Airway epithelial cell (primary cell): ENCODE results near the gene DDI2. TPM values are rescaled to one million over a fixed set of nuclear protein-coding genes. Genes with fewer than 3 reads are reported as not detected.

Experiments
- total RNA-seq: library from RNA; depleted of rRNA; stranded (reverse); fragments of >200 nt; gene quantifications from 2 replicates; pipeline ENCODE4 v1.2.3, GENCODE V29; 2015

Gene DDI2
- 9.3 and 15.2 TPM in 2 replicates for total RNA-seq

DNA sequence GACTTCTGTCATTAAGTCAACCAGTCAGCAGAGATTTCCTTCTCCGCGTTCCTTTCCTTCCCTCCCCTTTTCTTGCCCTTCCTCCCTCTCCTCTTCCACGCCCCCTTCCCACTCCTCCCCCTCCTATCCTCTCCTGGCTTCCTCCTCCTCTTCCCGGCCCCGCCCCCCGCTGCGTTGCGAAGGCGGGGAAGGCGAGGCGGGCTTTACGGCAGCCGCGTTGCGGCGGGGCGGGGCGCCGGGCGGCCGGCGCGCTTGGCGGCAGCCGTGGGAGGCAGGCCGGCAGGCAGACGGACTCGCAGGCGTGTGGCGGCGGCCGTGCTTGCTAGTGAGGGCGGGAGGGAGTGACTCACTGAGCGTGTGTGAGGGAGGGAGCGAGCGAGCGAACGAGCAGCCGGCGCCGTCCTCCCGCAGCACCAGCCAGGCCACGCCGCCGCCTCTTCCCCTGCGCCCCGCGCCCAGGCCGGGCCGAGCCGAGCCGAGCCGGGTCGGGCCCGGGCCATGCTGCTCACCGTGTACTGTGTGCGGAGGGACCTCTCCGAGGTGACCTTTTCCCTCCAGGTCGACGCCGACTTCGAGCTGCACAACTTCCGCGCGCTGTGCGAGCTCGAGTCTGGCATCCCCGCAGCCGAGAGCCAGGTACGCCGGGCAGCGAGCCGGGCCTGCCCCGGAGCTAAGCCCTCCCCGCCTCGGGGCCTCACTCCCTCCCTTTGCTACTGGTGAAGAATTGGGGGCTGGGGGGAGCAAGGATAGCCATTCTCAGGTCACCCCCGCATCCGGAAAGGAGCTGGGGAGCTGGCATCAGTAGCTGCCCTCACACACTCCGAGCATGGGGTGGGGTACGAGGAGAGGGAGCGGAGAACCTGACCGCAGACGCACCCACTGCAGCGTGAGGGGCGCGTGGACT, at the start of gene DDI2:
Gene DDI2, plus strand, starts transcription at position 286 of the 904 bp plus-strand sequence. Its CDS starts 213 bp downstream, at position 499.

DNA sequence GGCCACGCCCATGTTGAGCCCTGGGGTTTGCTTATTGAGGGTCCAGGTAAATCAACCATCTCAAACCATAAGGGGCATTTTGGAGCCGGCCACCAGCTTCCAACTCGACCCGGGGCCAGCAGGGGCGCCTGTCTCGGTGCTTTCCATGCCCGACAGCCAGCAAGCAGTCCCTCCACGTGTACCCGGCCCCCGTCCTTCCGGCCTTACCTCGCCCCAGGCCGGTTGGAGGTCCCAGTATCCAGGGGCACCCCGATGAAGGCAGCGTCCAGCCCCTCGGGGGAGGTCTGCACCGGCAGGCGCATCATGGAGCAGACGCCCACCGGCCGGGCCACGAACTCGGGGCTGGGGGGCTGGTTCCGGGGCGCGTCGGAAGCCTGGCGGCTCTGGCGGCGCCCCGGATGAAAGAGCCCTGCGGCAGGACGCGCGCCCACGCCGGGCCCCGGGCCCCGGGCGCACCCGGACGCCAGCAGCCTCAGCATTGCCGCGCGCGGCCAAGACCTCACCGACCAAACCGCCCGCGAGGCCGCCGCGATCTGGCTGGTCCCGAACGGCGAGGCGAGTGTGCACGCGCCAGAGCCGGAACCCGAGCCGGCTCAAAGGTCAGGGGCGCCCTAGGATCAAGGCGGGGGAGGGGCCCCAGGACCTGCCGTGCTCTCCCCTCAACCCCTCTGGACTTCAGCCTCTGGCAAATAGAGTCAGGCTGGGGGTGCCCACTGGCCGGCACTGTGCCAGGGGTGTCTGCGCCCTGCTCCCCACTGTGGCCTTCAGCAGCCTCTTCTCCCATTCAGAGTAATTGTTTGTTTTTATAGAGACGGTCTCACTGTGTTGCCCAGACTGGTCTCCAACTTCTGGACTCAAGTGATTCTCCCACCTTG, 32.5 kb upstream of the DDI2 start, which contains the start of gene AGMAT:
Gene AGMAT, minus strand, starts transcription at position 563 of the 875 bp plus-strand sequence. Its CDS starts 84 bp downstream, at position 479.

DNA sequence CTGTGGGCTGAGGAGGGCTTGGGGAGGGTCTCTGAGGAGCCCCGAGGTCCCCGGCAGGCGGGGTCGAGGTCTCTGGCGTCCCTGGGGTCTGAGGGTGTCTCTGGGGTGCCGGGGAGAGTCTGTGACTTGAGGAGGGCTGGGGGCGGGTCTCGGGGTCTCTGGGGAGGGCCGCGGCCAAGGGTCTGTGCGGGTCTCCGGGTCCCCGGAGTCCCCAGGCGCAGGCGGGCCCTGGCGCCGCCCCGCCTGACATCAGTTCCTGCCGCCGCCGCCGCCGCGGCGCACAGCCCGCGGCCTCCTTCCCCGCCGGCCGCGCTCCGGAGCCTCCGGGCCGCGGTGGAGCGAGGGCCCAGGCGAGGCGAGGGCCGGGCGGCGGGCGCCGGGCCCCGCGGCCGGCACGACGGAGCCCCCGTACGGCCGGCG, 66.8 kb downstream of the DDI2 start, which contains the start of gene PLEKHM2:
Gene PLEKHM2, plus strand, starts transcription at position 279 of the 420 bp plus-strand sequence. CDS start 239 bp downstream, outside the sequence.

Other genes starting within 250 kb of the DDI2 start
- gene EFHD2, start 207.6 kb upstream of the DDI2 start, total RNA-seq = 71.5 and 83.0 TPM in 2 replicates
- gene CTRC, start 179.0 kb upstream of the DDI2 start, total RNA-seq = not detected in 2 replicates
- gene CELA2A, start 160.7 kb upstream of the DDI2 start, total RNA-seq = not detected in 2 replicates
- gene CELA2B, start 141.4 kb upstream of the DDI2 start, total RNA-seq = not detected in 2 replicates
- 5.8 and 7.6 TPM in 2 replicates for gene CASP9, start 93.2 kb upstream of the DDI2 start, total RNA-seq
- 14.0 and 16.3 TPM in 2 replicates for gene DNAJC16, start 90.6 kb upstream of the DDI2 start, total RNA-seq
- 0.70 and 0.99 TPM in 2 replicates for gene AGMAT, start 32.4 kb upstream of the DDI2 start, total RNA-seq
- gene PLEKHM2, start 66.9 kb downstream of the DDI2 start, total RNA-seq = 20.6 and 23.6 TPM in 2 replicates
- 0.05 and 0.14 TPM in 2 replicates for gene SLC25A34, start 118.8 kb downstream of the DDI2 start, total RNA-seq
- not detected in 2 replicates for gene TMEM82, start 125.0 kb downstream of the DDI2 start, total RNA-seq
- gene FBLIM1, start 141.3 kb downstream of the DDI2 start, total RNA-seq = 85.8 and 98.4 TPM in 2 replicates
- gene UQCRHL, start 190.2 kb downstream of the DDI2 start, total RNA-seq = 2.6 and 4.8 TPM in 2 replicates
- 14.4 and 19.2 TPM in 2 replicates for gene SPEN, start 230.2 kb downstream of the DDI2 start, total RNA-seq